Hematopoietic multipotent progenitor cell treated with erythropoietin and hydrocortisone succinate and interleukin-3 and kit ligand, for 8 days (in vitro differentiated cells): ENCODE results near the gene ASIC4.

Experiments
- DNase-seq: peaks from one replicate; pipeline ENCODE4 v3.0.0-alpha.2; 2015

ASIC4 gene

GRCh38 chr2:219537657-219538488, 23.6 kb downstream of the ASIC4 start:
- no peak for DNase-seq

- no peak for DNase-seq
These were observed 24.2 kb downstream of the ASIC4 start for GRCh38 chr2:219538504-219538951.

DNA sequence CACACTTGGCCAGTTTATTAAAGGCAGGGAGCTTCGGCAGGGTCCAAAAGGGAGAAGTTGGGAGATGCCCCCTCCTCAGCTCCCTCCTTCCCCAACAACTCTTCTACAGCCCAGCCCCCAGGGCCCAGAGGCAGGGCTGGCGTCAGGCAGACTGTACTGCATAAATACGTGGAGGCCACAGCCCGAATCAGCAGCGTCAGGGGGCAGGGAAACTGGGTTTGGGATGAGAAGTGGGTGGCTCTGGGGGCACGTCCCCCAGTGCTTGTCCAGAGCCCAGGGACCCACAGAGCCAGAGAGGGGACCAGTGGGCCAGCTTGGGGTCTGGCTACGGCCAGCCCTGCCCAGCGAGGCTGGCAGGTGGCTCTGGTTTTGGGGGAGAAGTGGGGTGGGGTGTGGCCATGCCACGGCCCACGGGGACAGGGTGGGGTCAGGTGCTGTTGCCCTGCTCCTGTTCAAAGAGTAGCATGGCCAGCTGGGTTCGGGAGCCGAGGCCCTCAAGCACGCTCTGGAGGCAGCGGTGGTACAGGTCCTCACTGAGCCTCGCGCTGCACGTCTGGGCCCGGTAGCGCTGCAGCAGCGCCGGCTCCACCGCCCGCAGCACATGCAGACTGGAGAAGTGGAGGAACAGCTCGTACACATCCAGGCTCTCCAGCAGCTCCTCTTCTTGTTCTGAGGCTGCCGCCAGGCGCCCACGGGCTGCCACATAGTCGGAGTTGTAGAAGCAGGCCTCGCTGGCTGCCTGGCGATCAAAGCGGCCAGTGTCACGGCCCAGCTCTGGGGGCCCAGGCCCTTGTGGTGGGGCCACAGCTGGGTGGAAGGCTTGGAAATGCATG, 24.9 kb downstream of the ASIC4 start:
- no peak for DNase-seq

GRCh38 chr2:219539926-219540678, 25.8 kb downstream of the ASIC4 start:
- DNase-seq = no peak

GRCh38 chr2:219540784-219541504, 26.7 kb downstream of the ASIC4 start:
- no peak for DNase-seq

DNA sequence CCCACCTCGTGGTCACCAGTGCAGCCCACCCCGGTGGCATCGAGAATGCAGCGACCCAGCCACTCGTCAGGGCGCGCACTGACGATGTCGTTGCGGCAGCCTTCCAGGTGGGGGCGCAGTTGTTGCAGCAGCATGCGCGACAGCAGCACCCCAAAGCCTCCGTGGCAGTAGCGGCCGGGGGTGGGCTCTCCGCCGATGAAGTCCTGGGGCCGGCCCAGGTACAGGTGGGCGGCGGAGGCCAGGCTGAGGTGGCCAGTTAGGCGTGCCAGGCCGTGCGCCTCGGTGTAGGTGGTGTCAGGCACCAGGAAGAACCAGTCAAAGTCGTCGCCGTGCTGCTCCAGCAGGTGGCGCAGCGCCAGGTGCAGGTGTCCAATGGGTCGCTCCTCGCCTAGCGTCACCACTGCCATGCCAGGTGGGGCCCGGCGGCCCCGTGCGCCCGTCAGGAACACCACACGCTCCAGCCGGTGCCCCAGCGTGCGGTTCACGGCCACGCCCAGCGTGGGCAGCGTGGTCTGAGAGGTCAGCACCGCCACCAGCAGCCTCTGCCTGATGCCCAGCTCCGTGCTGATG, 27.4 kb downstream of the ASIC4 start:
- peak; percentile 77 for DNase-seq

GRCh38 chr2:219542931-219543595, 28.8 kb downstream of the ASIC4 start:
- no peak for DNase-seq

- DNase-seq = peak; percentile 91
These were observed 29.5 kb downstream of the ASIC4 start, which contains the start of the genes CHPF and TMEM198 for GRCh38 chr2:219543596-219544358. TSS of gene CHPF (minus strand) at chr2:219543809. CDS start at chr2:219543538, 271 bp downstream. TSS of gene TMEM198 (plus strand) at chr2:219544028. CDS start at chr2:219544728, 700 bp downstream.

DNA sequence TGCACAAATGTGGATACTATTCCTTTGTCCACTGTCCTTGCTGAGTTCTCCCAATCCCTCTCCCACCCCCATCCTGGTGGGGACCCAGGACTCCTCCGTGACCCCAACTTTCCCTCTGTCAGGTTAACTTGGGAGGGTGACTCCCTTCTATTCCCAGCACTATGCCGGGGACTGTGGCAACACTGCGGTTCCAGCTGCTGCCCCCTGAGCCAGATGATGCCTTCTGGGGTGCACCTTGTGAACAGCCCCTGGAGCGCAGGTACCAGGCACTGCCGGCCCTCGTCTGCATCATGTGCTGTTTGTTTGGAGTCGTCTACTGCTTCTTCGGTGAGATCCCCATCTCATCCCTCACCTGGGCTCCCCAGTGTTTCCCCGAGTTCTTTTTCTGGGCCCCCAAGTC, 30.3 kb downstream of the ASIC4 start:
- no peak for DNase-seq

DNA sequence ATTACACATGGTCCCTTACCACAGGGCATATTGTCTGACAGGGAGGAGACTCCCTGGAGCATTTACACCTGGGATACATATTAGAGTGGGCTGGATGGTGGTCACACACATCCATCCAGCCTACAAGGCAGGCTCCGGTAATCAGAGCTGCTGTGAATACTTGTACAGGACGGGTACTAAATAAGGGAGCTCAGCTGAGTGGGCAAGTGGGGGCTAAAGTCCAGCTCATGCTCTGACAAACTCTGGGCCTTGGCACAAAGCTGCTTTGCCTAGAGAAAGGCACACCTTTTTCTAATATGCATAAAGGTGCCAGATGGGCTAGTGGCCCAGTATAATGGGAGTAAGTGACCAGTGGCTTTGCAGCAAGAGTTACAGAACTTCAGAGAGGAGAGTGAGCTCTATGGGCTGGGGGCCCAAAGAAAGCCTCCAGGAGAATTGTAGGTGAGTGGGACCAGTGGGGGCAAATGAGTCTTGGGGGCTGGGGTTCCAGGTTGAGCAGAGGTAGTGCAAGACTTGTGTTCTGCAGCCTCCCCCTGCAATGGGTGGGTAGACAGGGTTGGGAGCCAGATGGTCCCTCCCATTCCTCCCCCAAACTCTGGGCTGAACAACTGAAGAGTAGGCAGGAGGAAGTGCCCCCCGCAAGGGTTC, 31.1 kb downstream of the ASIC4 start:
- DNase-seq = no peak

- DNase-seq = no peak
These were observed 31.7 kb downstream of the ASIC4 start for GRCh38 chr2:219545943-219546352.

DNA sequence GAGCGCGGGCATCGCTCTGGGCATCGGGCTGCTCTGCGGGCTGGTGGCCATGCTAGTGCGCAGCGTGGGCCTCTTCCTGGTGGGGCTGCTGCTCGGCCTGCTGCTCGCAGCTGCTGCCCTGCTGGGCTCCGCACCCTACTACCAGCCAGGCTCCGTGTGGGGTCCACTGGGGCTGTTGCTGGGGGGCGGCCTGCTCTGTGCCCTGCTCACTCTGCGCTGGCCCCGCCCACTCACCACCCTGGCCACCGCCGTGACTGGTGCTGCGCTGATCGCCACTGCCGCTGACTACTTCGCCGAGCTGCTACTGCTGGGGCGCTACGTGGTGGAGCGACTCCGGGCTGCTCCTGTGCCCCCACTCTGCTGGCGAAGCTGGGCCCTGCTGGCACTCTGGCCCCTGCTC, 33.3 kb downstream of the ASIC4 start:
- DNase-seq = no peak

DNA sequence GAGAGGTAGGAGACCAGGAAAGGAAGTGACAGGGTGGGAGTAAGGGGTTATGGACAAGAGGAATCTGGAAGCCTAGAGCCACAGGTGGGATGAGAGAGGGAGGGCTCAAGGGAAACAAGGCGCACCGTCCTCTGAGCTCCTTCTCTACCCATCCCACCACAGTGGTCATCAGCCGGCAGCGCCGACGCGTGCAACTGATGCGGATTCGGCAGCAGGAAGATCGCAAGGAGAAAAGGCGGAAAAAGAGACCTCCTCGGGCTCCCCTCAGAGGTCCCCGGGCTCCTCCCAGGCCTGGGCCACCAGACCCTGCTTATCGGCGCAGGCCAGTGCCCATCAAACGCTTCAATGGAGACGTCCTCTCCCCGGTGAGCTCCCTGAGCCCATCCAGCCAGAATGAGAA, 34.7 kb downstream of the ASIC4 start:
- no peak for DNase-seq

DNA sequence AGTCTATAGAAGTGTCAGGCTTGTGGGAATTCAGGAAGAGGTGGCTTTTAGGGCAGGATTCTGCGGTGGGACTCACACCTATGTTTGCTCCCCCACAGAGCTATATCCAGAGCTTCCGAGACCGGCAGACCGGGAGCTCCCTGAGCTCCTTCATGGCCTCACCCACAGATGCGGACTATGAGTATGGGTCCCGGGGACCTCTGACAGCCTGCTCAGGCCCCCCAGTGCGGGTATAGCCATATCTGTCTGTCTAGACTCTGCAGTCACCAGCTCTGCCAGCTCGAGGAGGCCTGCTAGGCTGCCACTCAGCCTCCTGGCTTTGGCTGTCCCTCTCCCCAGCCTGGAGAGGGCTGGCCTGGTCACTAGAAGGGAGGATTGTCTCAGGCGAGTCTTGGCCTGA, 35.3 kb downstream of the ASIC4 start:
- DNase-seq = no peak

GRCh38 chr2:219551441-219552381, 37.4 kb downstream of the ASIC4 start:
- peak; percentile 26 for DNase-seq

- DNase-seq = peak; percentile 69
These were observed 38.3 kb downstream of the ASIC4 start for GRCh38 chr2:219552382-219553167.

- no peak for DNase-seq
These were observed 38.8 kb downstream of the ASIC4 start for GRCh38 chr2:219553168-219553417.

GRCh38 chr2:219553463-219553963, 39.2 kb downstream of the ASIC4 start:
- DNase-seq = no peak
